HG03159 (cell line): ENCODE results near the gene CHCHD1.
"Not testable (repeated sequence)": the region's sequence is repeated elsewhere in the genome, so short reads cannot be mapped to it uniquely, and the experiment has no call there.

ENCODE experiments used
- ATAC-seq: cut with Tn5 transposase; IDR thresholded peaks from one replicate; pipeline ENCODE4 v1.9.1; 2021; ENCODE audit warnings: mild to moderate bottlenecking, moderate library complexity; ENCODE audit not compliant: unreplicated experiment

The CHCHD1 gene

DNA sequence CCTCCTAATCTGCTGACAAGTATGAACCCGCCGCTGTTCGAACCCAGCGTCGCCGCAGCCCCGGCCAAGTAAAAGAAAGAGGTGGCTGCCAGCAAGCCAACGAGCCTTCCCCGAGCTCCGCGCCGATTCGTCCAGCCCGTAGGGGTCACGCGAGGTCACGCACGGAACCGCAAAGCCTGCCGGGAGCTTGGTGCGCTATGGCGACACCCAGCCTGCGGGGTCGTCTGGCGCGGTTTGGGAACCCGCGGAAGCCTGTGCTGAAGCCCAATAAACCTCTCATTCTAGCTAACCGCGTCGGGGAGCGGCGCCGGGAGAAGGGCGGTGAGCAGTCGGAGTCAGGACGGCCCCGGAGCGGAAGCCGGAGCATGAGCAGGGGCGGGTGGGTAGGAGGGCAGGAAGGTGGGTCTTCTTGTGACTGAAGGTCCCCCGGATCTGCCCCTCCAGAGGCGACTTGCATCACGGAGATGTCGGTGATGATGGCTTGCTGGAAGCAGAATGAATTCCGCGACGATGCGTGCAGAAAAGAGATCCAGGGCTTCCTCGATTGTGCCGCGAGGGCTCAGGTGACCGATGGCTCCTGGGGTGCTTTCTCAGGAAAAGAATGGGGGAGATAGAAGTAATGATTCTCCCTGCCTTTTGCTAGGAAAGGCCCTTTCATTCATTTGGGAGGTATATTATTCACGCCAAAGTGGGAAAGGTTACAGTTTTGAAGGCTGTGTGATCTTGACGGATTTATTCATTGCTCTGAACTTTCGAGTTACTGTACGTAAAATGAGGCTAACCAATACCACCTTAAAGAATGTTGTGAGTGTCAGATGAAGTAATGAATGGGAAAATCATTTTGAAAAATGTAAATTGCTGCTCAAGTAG lies at the start of gene CHCHD1:
Gene CHCHD1 (plus strand): TSS at position 170 of the 870 bp plus-strand sequence. CDS start 28 bp downstream, at position 198.
- peak; percentile 46 for ATAC-seq

DNA sequence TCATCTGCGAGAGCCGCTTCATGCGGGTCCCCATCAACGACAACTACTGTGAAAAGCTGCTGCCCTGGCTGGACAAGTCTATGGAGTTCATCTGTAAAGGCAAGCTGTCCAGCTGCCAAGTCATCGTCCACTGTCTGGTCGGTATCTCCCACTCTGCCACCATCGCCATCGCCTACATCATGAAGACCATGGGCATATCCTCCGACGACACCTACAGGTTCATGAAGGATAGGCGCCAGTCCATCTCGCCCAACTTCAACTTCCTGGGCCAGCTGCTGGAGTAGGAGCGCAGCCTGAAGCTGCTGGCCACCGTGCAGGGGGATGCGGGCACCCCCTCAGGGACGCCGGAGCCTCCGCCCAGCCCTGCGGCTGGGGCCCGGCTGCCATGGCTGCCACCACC lies 49.4 kb upstream of the CHCHD1 start:
- no peak for ATAC-seq

DNA sequence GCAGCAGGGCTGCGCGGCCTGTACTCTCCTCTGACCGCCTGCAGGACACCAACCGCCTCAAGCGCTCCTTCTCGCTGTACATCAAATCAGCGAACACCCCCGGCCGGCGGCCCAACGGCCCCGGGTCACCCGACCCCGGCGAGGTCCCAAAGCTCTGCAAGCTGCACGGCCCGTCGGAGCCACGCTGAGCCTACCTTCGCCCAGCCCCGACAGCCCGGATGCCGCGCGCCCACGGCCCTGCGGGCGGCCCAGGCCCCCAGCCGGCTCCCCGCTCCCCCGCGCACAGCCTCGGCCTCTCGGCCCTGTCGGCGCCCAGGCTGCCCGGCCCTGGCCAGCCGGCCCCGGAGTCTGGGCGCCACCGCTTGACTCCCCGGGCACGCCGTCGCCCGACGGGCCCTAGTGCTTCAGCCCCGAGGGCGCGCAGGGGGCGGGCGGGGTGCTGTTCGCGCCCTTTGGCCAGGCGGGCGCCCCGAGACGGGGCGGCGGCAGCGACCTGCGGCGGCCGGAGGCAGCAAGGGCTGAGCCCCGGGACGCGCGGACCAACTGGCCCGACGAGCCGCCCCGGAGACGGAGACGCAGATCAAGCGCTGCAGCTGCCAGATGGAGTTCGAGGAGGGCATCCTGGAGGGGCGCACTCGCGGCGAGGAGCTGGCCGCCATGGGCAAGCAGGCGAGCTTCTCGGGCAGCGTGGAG lies 48.8 kb upstream of the CHCHD1 start:
- no peak for ATAC-seq

DNA sequence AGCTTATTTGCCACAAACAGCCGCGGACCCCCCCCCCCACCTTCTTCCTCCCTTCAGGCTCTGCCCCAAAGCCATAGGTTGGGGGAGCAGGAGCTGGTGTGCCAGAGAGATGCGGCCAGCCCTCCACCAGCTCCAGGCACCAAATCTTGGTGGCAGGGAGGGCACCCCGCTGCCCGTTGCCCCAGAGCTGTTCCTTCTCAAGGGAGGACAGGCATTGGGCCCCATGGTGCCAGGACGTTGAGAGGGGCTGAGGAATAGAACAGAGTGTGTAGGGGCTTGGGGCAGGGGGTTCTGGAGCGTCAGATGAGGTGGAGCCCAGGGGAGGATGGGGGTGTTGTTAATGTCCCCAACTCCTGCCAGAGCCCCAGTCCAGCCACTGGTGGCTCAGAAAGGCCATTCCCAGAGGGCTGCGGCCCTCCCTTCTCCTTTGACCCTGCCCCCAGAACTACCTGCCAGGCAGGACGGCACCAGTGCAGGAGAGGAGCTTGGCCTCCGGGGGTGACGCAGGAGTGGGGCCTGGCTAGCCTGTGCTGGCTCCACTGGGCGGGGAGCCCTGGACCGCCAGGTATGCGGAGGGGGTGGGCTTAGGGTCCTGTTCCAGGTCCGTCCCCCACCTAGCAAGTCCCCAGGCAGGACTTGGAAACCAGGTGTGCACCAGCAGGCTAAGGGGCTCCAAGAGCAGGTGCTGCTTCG lies 47.7 kb upstream of the CHCHD1 start:
- no peak for ATAC-seq

DNA sequence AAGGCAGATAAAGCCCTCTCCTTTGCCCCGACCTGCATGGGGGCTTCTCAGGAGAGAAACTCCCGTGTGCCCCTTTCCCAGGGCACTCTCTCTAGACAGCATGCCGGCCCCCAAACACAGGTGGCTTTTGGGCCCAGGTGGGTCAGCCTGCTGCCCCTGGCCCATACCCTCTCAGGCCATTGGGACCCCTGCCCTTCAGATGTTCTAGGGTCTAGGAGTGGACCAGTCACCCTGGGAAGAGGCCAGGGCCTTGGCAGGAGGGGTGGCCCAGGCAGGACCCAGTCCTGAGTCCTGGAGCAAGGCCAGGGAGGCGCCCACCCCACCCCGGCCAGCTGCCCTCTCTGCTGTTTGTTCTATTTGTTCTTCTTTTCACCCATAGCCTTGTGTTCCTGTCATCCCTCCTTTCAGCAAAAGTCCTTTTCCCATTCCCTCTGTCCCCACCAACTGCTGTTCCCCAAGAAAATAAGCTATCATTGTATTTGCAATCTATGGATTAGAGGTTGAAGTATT lies 47.0 kb upstream of the CHCHD1 start:
- ATAC-seq = no peak

DNA sequence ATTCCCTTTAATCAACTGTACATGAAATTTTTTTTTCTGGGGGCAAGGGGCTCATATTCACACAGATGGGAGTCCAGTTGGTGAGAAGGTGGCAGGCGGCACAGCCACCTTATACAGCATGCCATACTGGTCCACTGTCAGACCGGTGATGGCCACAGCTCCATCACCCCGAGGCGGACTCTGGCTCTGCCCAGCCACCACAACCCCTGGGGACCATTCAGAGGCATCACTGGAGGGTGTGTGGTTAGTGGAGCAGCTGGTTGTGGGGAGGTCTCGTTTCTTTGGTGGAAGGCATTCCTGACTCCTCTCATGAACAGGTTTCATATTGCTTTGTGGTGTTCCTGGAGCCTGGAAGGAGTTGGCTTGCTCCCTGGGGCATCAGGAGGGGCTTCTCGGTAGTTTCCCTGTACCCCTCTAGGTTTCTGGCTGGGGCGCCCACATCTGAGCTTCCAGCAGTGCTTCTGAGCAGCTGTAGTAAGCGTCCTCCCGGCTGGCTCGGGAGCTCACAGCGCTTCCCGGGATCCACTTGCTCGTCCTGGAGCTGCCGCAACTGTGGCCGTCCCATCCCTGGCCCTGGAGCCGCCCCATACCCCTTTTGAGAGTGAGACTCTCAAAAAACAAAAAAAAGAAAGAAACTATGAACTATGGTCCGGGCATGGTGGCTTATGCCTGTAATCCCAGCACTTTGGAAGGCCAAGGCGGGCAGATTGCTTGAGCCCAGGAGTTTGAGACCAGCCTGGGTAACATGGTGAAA lies 41.2 kb upstream of the CHCHD1 start:
- not testable (repeated sequence) for ATAC-seq

DNA sequence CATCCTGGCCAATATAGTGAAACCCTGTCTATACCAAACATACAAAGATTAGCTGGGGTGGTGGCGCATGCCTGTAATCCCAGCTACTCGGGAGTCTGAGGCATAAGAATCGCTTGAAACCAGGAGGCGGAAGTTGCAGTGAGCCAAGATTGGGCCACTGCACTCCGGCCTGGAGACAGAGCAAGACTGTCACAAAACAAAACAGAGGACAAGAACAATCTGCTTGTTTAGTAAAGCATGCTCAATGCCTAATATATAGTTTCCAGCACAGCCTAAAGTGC lies 39.5 kb upstream of the CHCHD1 start:
- ATAC-seq = no peak

DNA sequence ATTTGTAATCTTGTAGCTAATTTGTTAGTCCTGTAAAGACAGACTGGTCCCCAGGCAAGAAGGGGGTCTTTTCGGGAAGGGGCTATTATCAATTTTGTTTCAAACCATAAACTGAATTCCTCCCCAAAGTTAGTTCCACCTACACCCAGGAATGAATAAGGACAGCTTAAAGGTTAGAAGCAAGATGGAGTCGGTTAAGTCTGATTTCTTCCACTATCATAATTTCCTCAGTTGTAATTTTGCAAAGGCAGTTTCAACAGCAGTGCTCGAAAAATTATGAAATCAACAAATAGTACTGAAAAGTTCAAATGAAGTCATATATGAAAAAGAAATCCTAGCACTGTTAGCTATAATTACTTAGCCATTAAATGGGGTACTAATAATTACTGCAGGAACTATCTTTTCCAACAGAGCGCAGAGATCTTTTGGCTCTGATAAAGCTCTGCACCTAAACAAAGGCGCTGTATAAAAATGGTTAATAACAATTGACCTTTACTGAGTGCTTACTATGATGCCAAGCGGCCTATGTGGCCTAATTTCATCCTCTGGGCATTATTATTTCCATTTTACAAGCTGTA lies 38.4 kb upstream of the CHCHD1 start:
- no peak for ATAC-seq

DNA sequence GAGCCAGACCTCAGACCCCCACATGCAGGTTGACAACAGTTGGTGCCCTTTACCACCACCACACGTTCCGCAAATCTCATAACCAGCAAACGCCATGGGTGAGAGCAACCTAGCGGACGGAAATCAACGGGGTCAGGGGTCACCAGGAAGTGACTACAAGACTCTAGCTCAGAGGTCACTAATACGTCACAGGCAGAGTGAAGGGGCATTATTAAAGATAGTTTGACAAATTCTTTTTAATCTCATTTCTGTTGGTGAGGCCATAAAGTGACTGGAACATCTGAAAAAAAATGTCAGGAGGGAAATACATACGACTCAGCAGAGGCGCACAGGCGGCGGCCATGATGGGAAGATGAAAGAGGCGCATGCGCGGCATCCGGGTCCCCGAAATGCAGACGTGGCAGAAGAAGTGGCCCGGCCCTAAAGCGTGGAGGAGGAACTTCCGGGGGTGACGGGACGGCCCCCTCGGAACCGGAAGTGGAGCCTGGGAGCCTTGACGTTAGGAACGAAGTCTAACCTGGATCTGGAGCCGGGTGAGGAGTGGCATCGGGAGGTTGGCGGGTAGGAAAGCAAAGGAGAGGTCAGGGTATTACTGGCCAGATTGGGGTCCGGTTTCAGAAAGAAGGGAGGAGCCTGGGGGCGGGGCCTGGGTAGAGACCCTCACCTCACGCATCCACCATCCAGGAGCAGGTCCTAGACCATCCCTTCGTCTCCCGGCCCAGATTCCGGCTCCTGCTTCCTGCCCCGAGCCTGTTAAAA lies 37.8 kb upstream of the CHCHD1 start, which contains the start of gene SEC24C:
Gene SEC24C (plus strand): TSS at position 468 of the 759 bp plus-strand sequence. CDS start 2,461 bp downstream, outside the sequence.
- ATAC-seq = peak; percentile 80

DNA sequence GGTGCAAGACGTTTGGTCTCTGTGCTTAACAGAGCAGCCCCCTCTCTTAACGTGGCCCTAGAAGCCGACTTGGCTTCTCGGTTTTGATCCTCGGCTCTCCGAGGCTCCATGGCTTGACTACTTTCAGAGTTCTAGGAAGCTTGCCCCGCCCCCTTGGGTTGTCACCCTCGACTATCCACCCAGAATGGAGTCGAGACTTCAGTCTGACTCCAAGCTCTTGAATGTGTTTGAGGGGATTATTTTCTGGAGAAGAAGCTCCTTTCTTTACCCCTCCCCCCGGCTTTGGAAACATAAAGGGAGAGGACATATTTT lies 37.2 kb upstream of the CHCHD1 start:
- ATAC-seq = peak; percentile 34

DNA sequence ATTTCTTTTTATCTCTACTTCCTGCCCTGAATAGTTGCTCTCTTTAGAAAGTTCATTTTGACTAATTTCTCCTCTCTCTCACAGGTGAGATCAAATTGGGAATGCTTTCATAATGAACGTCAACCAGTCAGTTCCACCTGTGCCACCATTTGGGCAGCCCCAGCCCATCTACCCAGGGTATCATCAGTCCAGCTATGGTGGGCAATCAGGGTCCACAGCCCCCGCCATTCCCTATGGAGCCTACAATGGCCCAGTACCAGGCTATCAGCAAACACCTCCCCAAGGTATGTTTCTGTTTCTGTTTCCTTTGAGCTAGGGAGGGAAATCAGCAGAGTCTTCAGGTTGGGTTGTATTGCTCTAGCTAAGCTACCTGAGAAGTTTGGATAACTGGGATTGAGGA lies 35.1 kb upstream of the CHCHD1 start:
- no peak for ATAC-seq

DNA sequence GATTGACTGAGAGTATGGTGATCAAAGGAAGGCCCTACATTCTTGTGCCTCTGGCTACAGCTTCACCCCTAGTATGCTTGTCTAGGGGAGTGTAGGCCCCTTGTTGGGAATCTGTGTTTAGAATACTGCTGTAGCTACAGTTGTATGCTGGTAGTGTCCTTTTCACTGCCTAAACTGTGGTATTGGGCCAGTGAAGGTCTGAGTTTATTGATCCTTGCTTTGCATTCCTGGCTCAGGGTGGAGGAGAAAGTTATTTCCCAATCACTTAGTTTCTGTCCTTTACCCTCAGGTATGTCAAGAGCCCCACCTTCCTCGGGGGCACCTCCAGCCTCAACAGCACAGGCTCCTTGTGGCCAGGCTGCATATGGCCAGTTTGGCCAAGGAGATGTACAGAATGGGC lies 31.0 kb upstream of the CHCHD1 start:
- no peak for ATAC-seq

DNA sequence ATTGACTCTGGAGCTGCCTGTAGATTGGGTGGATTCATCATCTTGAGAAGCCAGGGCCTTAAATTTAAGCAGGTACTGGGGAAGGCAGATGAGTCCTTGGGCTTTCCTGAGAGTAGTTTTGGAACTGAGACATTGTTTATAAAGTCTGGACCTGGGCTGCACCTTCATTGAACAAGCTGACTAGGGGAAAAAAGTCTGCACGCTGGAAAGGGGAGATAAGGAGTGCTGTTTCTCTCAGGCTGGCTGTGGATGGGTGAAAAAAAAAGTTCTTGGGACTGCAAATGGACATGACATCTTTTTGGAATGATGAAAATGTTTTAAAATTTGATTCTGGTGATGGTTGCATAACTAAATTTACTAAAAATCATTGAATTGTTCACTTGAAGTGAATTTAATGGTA lies 25.7 kb upstream of the CHCHD1 start:
- no peak for ATAC-seq

DNA sequence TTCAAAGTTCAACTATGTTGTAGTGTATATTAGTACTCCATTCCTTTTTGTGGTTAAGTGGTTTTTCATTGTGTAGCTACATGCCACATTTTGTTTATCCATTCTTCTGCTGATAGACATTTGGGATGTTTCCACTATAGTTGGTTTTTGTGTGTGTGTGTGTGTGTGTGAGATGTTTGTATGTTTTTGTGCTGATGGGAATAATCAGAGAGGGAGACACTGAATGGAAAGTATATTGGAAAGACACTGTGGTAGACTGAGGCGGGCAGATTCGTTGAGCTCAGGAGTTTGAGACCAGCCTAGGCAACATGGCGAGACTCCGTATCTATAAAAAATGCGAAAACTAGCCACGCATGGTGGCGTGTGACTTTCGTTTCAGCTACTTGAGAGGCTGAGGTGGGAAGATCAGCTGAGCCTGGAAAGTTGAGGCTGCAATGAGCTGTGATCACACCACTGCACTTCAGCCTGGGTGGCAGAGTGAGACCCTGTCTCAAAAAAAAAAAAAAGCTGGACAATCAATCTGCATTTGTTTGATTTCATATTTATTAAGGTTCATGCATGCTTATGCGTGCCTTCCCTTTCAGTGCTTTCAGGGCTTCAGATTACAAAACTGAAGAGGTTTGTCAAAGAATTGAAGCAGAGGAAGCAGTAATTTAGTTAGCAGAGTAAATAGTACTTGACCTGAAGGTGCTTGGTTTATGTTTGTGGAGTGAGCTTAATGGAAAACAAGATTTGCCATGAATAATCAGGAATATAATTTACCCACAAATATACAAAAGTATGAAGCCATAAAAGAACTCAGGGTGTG lies 22.9 kb upstream of the CHCHD1 start:
- ATAC-seq = no peak

DNA sequence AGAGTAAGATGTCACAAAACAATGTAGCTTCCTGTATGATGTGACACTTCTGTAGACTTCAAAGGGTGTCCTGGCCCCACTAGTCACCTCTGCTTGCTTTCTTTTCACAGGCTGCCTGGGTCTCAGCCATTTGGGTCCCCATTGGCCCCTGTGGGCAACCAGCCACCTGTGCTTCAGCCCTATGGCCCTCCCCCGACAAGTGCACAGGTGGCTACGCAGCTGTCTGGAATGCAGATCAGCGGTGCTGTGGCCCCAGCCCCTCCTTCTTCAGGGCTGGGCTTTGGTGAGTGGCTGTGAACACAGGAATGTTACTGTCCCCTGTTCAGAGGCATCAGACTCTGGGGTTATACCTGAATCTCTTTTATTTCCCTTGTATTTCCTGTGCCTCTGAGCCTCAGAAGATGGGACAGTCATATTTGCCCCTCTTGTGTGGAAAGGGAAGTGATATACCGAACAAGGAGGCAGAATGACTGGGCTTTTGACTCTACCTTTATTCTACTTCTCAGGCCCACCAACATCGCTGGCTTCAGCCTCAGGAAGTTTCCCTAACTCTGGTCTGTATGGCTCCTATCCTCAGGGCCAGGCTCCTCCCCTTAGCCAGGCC lies 22.2 kb upstream of the CHCHD1 start:
- no peak for ATAC-seq

DNA sequence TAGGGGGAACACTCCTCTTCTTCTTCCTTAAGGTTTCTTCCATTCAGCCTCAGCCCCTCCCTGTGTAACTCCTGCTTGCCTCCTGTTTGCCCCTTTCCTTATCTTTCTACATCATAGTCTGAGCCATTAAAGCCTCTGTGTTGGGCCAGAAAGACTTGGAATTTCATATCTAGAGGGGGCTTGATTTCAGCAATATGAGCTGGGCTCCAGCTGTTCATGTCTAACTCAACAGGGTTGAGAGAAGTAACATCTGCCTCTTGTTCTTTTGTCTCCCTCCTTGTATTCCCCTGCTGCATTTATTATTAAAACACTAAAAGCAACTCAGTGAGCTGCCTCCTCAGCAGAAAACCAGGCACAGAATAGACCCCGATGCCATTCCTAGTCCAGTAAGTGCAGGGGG lies 20.1 kb upstream of the CHCHD1 start:
- ATAC-seq = no peak

DNA sequence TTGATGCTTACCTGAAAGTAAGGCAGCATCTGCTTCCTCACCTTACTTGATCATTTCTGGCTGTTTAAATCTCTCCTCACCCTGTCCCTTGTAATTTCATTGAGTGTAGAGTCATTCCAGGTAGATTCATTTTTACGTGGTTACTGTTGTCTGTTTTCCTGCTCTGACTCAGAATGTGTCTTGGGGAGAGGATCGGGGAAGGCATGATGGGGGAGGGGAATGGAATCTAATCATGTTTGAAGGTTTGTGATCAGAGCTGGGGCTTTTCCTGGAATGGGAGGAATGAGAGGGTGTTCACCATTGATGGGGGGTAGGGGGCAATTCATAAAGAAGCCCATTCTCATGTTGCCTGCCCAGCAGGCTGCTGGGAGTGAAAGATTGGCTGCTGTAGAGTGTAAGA lies 18.9 kb upstream of the CHCHD1 start:
- ATAC-seq = no peak

DNA sequence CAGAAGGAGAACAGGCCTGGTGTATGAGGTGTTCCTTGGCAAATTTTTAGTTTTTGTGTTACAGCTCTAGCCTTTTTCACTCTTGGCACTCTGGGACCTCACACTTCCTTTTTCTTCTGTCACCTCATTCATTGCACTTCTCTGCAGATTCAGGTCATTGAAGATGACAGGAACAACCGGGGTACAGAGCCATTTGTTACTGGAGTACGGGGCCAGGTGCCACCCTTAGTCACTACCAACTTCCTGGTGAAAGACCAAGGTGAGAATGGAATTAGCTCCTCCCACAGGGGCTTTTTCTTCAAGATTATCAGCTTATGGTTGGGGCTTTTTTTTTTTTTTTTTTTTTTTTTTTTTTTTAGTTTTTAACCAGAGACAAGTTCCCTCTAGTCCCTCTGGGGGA lies 18.5 kb upstream of the CHCHD1 start:
- no peak for ATAC-seq

DNA sequence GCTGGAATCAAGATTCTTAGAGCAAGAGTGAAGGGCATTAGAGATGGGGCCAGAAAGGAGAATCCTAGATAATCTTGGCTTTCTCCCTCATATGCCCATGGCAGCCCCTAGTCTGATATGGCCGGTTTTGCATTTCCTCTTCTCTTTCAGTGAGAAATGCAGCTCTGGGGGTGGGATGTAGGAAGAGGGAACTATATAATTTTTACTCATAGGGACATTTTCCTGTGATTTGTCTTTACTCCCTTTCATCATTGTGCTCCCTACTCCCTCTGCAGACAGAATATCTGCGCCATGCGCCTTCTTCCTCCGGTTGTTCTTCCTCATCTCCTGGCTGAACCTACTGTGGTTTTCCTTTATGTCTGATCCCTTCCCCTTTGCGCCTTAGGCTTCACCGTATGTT lies 16.8 kb upstream of the CHCHD1 start:
- no peak for ATAC-seq
